GM18873 (cell line): Measurements from ENCODE around the gene TMEM267.
"Not testable (repeated sequence)": the region's sequence is repeated elsewhere in the genome, so short reads cannot be mapped to it uniquely, and the experiment has no call there.

Experiments used
- ATAC-seq: cut with Tn5 transposase; IDR thresholded peaks from one replicate; pipeline ENCODE4 v1.9.1; 2021; ENCODE audit warnings: mild to moderate bottlenecking, moderate library complexity, moderate number of reproducible peaks; ENCODE audit not compliant: unreplicated experiment, low FRiP score

The TMEM267 gene

DNA sequence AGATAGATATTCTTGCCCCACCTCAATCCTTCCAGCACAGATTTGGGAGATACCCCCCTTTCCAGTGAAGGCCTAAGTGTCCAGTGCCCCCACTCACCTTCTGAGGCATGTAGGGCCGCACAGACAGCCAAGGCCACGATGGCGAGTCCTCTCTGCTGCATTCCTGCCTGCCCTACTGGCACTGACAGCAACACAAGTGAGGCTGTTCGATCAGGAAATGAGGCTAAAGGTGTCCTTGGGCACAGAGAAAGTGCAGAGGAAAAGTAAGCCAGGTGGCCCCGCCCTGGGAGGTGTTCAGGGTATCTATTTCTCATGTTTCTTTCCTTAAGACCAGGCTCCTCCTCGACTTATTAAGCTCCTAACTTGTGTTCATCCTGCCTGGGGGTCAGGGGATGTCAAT, 71.5 kb downstream of the TMEM267 start, which contains the start of gene CCL28:
Gene CCL28, minus strand, starts transcription at position 236 of the 400 bp plus-strand sequence. Its CDS starts 75 bp downstream, at position 161.
- no peak for ATAC-seq

- ATAC-seq: no peak
Measured at GRCh38 chr5:43411495-43411894, 72.2 kb downstream of the TMEM267 start.

DNA sequence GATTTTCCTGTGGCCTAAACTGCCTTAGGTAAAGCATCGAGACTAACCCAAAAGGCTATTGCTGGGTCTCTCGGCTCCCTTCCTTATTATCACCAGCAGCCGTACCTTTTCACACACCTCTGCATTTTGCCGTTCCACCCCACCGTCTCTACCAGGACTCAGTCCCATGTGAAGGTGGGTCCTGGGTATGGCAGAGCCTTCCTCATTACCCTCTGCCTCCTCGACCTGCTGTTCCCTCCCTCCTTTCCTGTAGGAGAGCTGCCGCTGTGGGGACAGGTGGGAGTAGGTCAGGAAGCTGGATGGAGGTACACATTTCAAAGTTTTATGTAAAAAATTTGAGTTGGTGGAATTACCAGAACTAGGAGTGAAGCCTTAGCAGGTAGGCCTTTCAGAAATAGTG, 73.3 kb downstream of the TMEM267 start:
- ATAC-seq: no peak

DNA sequence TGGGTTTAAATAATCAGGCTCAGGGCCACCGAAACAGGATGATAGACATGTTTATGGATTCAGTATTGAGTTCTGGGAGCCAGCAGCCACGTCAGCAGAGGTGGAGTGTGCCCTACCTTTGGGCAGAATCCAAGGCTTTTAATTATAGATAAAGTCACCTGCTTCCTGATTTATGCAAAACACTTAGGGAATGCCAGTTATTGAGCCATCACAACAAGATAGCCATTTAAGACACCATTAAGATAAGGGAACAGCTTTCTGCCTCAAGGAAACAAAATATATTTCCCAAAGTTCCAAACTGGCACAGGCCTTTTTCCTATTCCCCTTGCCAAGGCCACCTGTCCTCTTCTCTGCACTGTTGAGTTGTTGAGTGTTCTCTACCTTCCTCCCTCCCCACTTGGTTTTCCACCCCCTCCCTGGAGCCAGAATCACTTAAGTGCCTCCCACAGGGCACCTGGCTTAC, 73.8 kb downstream of the TMEM267 start:
- no peak for ATAC-seq

DNA sequence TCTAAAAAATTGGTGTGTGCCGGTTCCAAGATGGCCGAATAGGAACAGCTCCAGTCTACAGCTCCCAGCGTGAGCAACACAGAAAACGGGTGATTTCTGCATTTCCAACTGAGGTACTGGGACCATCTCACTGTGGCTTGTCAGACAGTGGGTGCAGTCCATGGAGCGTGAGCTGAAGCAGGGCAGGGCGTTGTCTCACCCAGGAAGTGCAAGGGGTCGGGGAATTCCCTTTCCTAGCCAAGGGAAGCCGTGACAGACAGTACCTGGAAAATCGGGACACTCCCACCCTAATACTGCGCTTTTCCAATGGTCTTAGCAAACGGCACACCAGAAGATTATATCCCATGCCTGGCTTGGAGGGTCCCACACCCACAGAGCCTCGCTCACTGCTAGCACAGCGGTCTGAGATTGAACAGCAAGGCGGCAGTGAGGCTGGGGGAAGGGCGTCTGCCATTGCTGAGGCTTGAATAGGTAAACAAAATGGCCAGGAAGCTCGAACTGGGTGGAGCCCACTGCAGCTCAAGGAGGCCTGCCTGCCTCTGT, 81.1 kb downstream of the TMEM267 start:
- ATAC-seq: not testable (repeated sequence)

- ATAC-seq: no peak
Measured at GRCh38 chr5:43401827-43402226, 81.8 kb downstream of the TMEM267 start.

DNA sequence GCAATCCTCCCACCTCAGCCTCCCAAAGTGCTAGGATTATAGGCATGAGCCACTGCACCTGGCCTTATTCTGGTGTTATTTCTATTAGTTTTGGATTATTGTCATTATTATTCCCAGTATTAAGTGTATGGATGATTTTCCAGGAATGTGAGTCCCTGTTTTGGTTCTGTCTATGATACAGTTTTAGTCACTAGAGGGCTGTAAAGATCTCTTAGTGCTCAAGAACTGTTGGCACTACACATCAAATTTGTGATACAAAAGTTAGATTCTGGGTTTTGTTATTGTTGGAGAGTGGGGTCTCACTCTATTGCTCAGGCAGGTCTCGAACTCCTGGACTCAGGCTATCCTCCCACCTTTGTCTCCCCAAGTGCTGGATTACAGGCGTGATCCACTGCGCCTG, 83.6 kb downstream of the TMEM267 start:
- no peak for ATAC-seq

GRCh38 chr5:43396762-43397304, 86.8 kb downstream of the TMEM267 start:
- ATAC-seq: peak; percentile 85
